ENCODE measurements around the gene MYO7B. TPM values are rescaled to one million over a fixed set of nuclear protein-coding genes. Genes with fewer than 3 reads are reported as not detected.

The MYO7B gene
- total and polyA plus RNA-seq, 2 experiments from 2014 or later: 17.6 to 20.1 TPM

DNA sequence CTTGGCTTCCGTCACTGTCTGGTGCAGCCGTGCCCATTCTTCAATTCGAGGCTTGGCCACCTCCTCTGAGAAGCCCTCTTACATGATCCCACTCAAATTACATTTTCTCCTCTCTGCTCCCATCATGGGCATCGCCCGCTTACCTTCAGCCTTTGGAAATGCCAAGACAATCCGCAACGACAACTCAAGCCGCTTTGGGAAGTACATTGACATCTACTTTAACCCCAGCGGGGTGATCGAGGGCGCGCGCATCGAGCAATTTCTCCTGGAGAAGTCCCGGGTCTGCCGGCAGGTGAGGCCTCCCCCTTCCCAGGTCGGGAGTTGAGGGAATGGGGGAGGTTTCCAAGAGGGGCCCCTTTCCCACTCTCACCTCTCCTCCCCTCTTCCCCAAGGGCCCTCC, 38.3 kb downstream of the MYO7B start:
- Histone ChIP-seq H3K4me3 (no peak overlapping the region), H3K4me2 (no peak overlapping the region), H3K27me3 (no peaks in the 10 kb centered on the region), H3K9me2 (replicated peaks; ENCODE audit: insufficient read depth) (no peaks in the 10 kb centered on the region), H3K36me3 (replicated peaks; ENCODE audit: insufficient read depth, low read depth) (no peaks in the 10 kb centered on the region), H3K9me3 (ENCODE audit: low read depth) (no peaks in the 10 kb centered on the region), H3K4me1 (ENCODE audit: insufficient read depth) (peaks cover 3% of the 10 kb centered on the region), H3K79me2 (no peaks in the 10 kb centered on the region), H2AFZ (no peak overlapping the region), H3K27ac (no peak overlapping the region), H4K20me1 (ENCODE audit: insufficient read depth, poor library complexity, severe bottlenecking) (no peaks in the 10 kb centered on the region)
- WGBS (ENCODE audit: low lambda C conversion rate, missing lambda C conversion rate): 96% methylated on average over 17 of the region's 17 CpGs
- no peak for DNase-seq (ENCODE audit: low spot score)
- TF ChIP-seq EZH2phosphoT487 (IDR thresholded peaks at IDR 0.05; ENCODE audit: low read depth, severe bottlenecking, unreplicated experiment) (no peak), EZH2 (IDR thresholded peaks at IDR 0.05; ENCODE audit: borderline replicate concordance) (no peak), CTCF (IDR thresholded peaks at IDR 0.05; ENCODE audit: poor library complexity) (no peak)

GRCh38 chr2:127574656-127575055, 39.2 kb downstream of the MYO7B start:
- TF ChIP-seq EZH2phosphoT487 (IDR thresholded peaks at IDR 0.05; ENCODE audit: low read depth, severe bottlenecking, unreplicated experiment) (no peak), EZH2 (IDR thresholded peaks at IDR 0.05; ENCODE audit: borderline replicate concordance) (no peak), CTCF (IDR thresholded peaks at IDR 0.05; ENCODE audit: poor library complexity) (no peak)
- no peak for DNase-seq (ENCODE audit: low spot score)
- H3K4me2 ChIP-seq: no peak overlapping the region

GRCh38 chr2:127575185-127575765, 39.8 kb downstream of the MYO7B start:
- no peak for DNase-seq (ENCODE audit: low spot score)
- peaks cover 3% of the 10 kb centered on the region for H3K4me1 ChIP-seq (ENCODE audit: insufficient read depth)
- WGBS (ENCODE audit: low lambda C conversion rate, missing lambda C conversion rate): 92% methylated on average over 4 of the region's 4 CpGs
- no peak for TF ChIP-seq CTCF (IDR thresholded peaks at IDR 0.05; ENCODE audit: poor library complexity)
- TF ChIP-seq EZH2phosphoT487 (IDR thresholded peaks at IDR 0.05; ENCODE audit: low read depth, severe bottlenecking, unreplicated experiment): no peak
- no peak overlapping the region for H2AFZ ChIP-seq
- H3K9me2 ChIP-seq (replicated peaks; ENCODE audit: insufficient read depth): no peaks in the 10 kb centered on the region
- H3K9me3 ChIP-seq (ENCODE audit: low read depth): no peaks in the 10 kb centered on the region
- no peak overlapping the region for H3K4me3 ChIP-seq
- no peaks in the 10 kb centered on the region for H3K27me3 ChIP-seq
- H3K79me2 ChIP-seq: no peaks in the 10 kb centered on the region
- no peak overlapping the region for H3K4me2 ChIP-seq
- H3K36me3 ChIP-seq (replicated peaks; ENCODE audit: insufficient read depth, low read depth): no peaks in the 10 kb centered on the region
- H3K27ac ChIP-seq: peak overlapping the region; percentile 72
- no peaks in the 10 kb centered on the region for H4K20me1 ChIP-seq (ENCODE audit: insufficient read depth, poor library complexity, severe bottlenecking)

More at GRCh38 chr2:127574656-127575055, 39.2 kb downstream of the MYO7B start:
- Histone ChIP-seq H2AFZ (no peak overlapping the region), H3K79me2 (no peaks in the 10 kb centered on the region), H3K27ac (no peak overlapping the region), H3K9me3 (ENCODE audit: low read depth) (no peaks in the 10 kb centered on the region), H3K27me3 (no peaks in the 10 kb centered on the region), H3K36me3 (replicated peaks; ENCODE audit: insufficient read depth, low read depth) (no peaks in the 10 kb centered on the region), H3K9me2 (replicated peaks; ENCODE audit: insufficient read depth) (no peaks in the 10 kb centered on the region), H3K4me3 (no peak overlapping the region), H3K4me1 (ENCODE audit: insufficient read depth) (peaks cover 3% of the 10 kb centered on the region), H4K20me1 (ENCODE audit: insufficient read depth, poor library complexity, severe bottlenecking) (no peaks in the 10 kb centered on the region)
- whole genome bisulfite sequencing (ENCODE audit: low lambda C conversion rate, missing lambda C conversion rate): 97% methylated on average over 3 of the region's 3 CpGs

Data from hepatocyte (in vitro differentiated cells).